Spleen (tissue), 11 donors: ENCODE data around the gene GSTO1. TPM values are rescaled to one million over a fixed set of nuclear protein-coding genes. Genes with fewer than 3 reads are reported as not detected.
A peak's percentile ranks its signal among the peaks of the same experiment; 100 is the strongest.

ENCODE experiments used
- DNase-seq: peaks from one replicate; pipeline ENCODE4 v3.0.0-alpha.2; 2020
- H3K27ac ChIP-seq, 8 donors: fragments of 200-600 bp; sonication (generic) in 7 of 8; 1 replicate in 4 of 8; 2 replicates in 4 of 8; pipeline versions ENCODE4 v1.5.0 to v1.8.0; 2016 to 2021; ENCODE audit warnings: inconsistent platforms in 4 of 8, mild to moderate bottlenecking in 4 of 8, moderate library complexity in 1 of 8
- H3K27me3 ChIP-seq, 7 donors: fragments of 200-600 bp; sonication (generic) in 6 of 7; replicated peaks in 1 of 7; 1 replicate in 4 of 7; 2 replicates in 3 of 7; pipeline versions ENCODE4 v1.5.0 to v1.8.0; 2016 to 2021; ENCODE audit warnings: inconsistent platforms in 3 of 7, mild to moderate bottlenecking in 1 of 7
- H3K36me3 ChIP-seq, 6 donors: fragments of 200-600 bp; sonication (generic) in 5 of 6; 1 replicate in 4 of 6; 2 replicates in 2 of 6; pipeline versions ENCODE4 v1.5.0 to v1.8.0; 2016 to 2021; ENCODE audit warnings: inconsistent platforms in 2 of 6
- H3K4me1 ChIP-seq, 6 donors: fragments of 200-600 bp; sonication (generic) in 5 of 6; 1 replicate in 3 of 6; 2 replicates in 3 of 6; pipeline versions ENCODE4 v1.5.0 to v1.8.0; 2016 to 2021; ENCODE audit warnings: inconsistent platforms in 3 of 6
- H3K4me3 ChIP-seq, 8 donors: fragments of 200-600 bp; sonication (generic) in 7 of 8; 1 replicate in 4 of 8; 2 replicates in 4 of 8; pipeline versions ENCODE4 v1.5.0 to v1.8.0; 2016 to 2021; ENCODE audit warnings: inconsistent platforms in 4 of 8, mild to moderate bottlenecking in 4 of 8, moderate library complexity in 2 of 8
- H3K9me3 ChIP-seq, 8 donors: fragments of 200-600 bp; sonication (generic) in 7 of 8; 1 replicate in 4 of 8; 2 replicates in 4 of 8; pipeline versions ENCODE4 v1.5.0 to v1.8.0; 2016 to 2021; ENCODE audit warnings: inconsistent platforms in 4 of 8
- POLR2A ChIP-seq, 3 donors: fragments of 450-650 bp; IDR thresholded peaks; one replicate each; pipeline ENCODE4 v1.5.1; 2017; ENCODE audit warnings: antibody characterized with exemption in 3 of 3, mild to moderate bottlenecking in 1 of 3
- POLR2AphosphoS5 ChIP-seq, 3 donors: sonication (generic); formaldehyde crosslinking; IDR thresholded peaks; one replicate each; pipeline ENCODE4 v1.5.1; 2017; ENCODE audit warnings: antibody characterized with exemption in 3 of 3
- WGBS, 5 donors: extraction: QIAGEN DNeasy Blood & Tissue Kit in 3 of 5; methylation state at CpG; one replicate each; pipeline versions ENCODE4 v1.1.5 to v1.1.7; 2013 to 2018; 5-methylcytosine and 5-hydroxymethylcytosine counted together
- intact Hi-C: fragments of 100-400 bp; cut with DNase I; formaldehyde crosslinking; loops from one replicate; pipeline ENCODE4 v1.15.0; 2023; ENCODE audit warnings: low total_unique reads
- polyA plus RNA-seq, 3 donors: library from polyadenylated mRNA; stranded (reverse); fragments of 200-250 nt; gene quantifications; one replicate each; pipeline ENCODE4 v1.2.1, GENCODE V29; 2013
- total RNA-seq, 7 donors: library from RNA; depleted of rRNA in 3 of 7; stranded (reverse); fragments of >200 nt in 3 of 7; fragmentation: NEBNext Ultra II Directional in 4 of 7; extraction: Animal tissue kit (Norgen Biotek cat#: 25700) in 4 of 7; gene quantifications; one replicate each; pipeline versions ENCODE4 v1.1.0 to v1.2.1, GENCODE V29; 2016 to 2021
- TF ChIP-seq, protein P1 (sequence below), 11 experiments: fragments of 200-600 bp in 7 of 11; fragments of 450-650 bp in 4 of 11; sonication (generic) in 4 of 11; IDR thresholded peaks in 8 of 11; conservative IDR thresholded peaks in 3 of 11; 1 replicate in 7 of 11; 2 replicates in 4 of 11; pipeline versions ENCODE4 v1.4.0 to v1.8.0; 2016 to 2021; ENCODE audit warnings: antibody characterized with exemption in 11 of 11, inconsistent platforms in 4 of 11, mild to moderate bottlenecking in 1 of 11
- donor health status: healthy with polysubstance abuse.
- donor health status: DM: no; HTN: no; CAD: no; lungs with moderate emphysema.
- donor health status: DM: no; HTN: no; CAD: no.
- donor health status: Bipolar disorder and iron deficiency.
- donor health status: healthy.
- donor health status: DM: no; HTN: no; CAD: no.
- donor health status: DM: yes; HTN: yes; CAD: no.

GSTO1 gene
- total and polyA plus RNA-seq, 10 donors: 64.4 to 157 (median 90.8) TPM

DNA sequence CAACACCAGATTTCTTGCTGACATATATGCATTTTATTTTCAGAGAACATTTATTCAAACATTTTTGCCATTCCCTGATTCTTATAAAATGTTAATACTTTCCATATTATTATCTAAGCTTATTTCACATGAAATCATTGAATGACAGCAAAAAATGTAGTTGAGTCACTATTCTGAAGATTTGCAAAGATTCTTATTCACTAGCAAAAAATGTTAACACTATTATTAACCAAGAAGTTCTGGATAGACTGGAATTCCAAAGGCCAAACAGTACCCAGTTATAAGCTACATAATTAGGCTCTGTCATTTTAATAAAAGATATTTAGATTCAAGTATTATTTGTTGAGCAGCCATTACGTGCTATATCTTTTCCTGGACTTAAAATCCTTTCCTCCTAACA, 18.6 kb downstream of the GSTO1 start:
- Histone ChIP-seq H3K4me1 (peaks cover under 1 to 21% (median 16%) of the 10 kb centered on the region in 6 donors), H3K36me3 (no peaks in the 10 kb centered on the region), H3K27ac (no peak overlapping the region), H3K4me3 (no peak overlapping the region), H3K9me3 (no peaks in the 10 kb centered on the region), H3K27me3 (peaks cover 0 to 22% (median 8%) of the 10 kb centered on the region in 7 donors)
- WGBS, 5 donors: 82 to 95% (median 87%) methylated on average over 1 of the region's 1 CpG
- DNase-seq: no peak
- TF ChIP-seq POLR2A (IDR thresholded peaks at IDR 0.05): no peak
- TF ChIP-seq, protein P1, sequence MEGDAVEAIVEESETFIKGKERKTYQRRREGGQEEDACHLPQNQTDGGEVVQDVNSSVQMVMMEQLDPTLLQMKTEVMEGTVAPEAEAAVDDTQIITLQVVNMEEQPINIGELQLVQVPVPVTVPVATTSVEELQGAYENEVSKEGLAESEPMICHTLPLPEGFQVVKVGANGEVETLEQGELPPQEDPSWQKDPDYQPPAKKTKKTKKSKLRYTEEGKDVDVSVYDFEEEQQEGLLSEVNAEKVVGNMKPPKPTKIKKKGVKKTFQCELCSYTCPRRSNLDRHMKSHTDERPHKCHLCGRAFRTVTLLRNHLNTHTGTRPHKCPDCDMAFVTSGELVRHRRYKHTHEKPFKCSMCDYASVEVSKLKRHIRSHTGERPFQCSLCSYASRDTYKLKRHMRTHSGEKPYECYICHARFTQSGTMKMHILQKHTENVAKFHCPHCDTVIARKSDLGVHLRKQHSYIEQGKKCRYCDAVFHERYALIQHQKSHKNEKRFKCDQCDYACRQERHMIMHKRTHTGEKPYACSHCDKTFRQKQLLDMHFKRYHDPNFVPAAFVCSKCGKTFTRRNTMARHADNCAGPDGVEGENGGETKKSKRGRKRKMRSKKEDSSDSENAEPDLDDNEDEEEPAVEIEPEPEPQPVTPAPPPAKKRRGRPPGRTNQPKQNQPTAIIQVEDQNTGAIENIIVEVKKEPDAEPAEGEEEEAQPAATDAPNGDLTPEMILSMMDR (IDR thresholded peaks at IDR 0.05 in 8 of 11, conservative IDR thresholded peaks at IDR 0.05 in 3 of 11): no peak
- no peak for TF ChIP-seq POLR2AphosphoS5 (IDR thresholded peaks at IDR 0.05)
- intact Hi-C loops: no loop called here

DNA sequence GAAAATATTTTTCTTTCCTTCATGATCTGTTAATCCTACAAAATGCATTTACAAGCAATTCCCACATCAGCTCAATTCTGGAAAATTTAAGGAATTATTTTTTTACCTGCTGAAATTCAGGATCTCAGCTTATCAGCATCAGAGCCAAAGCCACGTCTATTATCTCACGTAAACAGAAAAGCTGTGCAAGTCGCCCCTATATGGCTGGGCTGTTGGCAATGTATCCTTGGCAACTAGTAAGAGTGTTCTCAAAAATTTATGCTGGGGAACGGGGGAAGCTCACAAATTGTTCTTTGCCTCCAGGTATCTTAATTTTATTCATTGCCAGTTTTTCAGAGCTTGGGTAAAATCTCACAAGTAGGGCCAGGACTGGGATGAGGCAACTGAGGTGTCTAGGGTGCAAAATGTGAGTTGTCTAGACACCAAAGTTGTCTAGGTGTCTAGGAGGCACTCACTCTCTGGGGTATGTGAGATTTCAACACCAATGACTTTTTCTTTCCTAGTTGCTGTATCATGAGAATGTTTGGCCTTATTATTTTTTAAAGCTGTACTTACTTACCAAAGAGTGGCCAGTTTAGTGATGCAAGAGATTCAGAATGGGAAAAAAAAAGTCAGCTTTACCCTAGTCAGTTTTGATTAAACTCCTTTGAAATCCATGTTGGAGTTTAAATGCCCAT, 19.3 kb downstream of the GSTO1 start:
- peaks cover 0 to 17% (median 12%) of the 10 kb centered on the region in 6 donors for H3K4me1 ChIP-seq
- no peak overlapping the region for H3K4me3 ChIP-seq
- DNase-seq: no peak
- H3K27ac ChIP-seq: no peak overlapping the region
- TF ChIP-seq, protein P1 (IDR thresholded peaks at IDR 0.05 in 8 of 11, conservative IDR thresholded peaks at IDR 0.05 in 3 of 11): no peak
- TF ChIP-seq POLR2A (IDR thresholded peaks at IDR 0.05) (no peak), POLR2AphosphoS5 (IDR thresholded peaks at IDR 0.05) (no peak)
- no peaks in the 10 kb centered on the region for H3K9me3 ChIP-seq
- WGBS, 5 donors: 85 to 92% (median 89%) methylated on average over 4 of the region's 4 CpGs
- H3K36me3 ChIP-seq: no peaks in the 10 kb centered on the region
- intact Hi-C loops: no loop called here
- peaks cover 0 to 22% (median 8%) of the 10 kb centered on the region in 7 donors for H3K27me3 ChIP-seq

DNA sequence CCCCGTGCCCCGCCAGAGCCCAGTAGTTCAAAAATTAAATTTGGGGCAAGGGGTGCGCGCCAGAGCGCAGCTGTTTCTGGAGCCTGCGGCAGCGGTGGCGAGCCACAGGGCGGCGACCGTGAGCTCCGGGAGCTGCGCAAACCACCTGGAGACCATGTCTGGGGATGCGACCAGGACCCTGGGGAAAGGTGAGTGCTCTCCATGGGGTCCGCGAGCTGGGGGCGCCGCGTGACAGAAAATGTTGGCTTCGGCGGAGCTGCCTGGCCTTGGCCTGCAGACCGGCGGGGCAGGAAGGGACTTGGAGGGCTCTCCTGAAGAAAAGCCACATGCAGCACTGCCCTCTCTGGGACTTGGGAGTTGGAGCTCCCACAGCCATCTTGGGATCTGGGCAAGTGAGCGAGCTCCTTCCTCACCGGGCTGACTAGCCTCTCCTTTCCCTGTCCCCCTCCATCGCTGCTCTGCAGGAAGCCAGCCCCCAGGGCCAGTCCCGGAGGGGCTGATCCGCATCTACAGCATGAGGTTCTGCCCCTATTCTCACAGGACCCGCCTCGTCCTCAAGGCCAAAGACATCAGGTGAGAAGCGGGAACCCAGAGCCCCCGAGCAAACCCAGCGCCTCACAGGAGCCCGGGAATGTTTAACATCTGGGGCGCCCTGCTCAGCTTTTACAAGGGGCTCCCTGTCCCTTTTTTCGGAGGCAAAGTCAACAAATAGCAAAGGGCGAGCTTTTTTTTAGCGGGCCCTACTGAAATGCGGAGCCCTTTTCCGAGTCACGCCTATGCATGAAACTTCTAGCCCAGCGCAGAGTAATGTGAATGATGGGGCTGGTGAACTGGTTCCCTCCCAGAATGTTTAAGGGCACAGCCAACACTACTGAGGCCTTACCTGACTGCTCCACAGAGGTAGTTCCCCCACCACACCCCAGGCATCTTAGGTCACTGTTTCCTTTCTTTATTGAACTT, 20.4 kb downstream of the GSTO1 start:
- TF ChIP-seq POLR2AphosphoS5 (IDR thresholded peaks at IDR 0.05) (peak in 2 of 3 donors; percentile 44 to 60), POLR2A (IDR thresholded peaks at IDR 0.05) (no peak)
- TF ChIP-seq, protein P1 (IDR thresholded peaks at IDR 0.05 in 8 of 11, conservative IDR thresholded peaks at IDR 0.05 in 3 of 11): peak; percentile 32 to 86 (median 70)
- 26 to 36% (median 27%) methylated on average over 40 to 42 of the region's 42 CpGs for WGBS, 5 donors
- Histone ChIP-seq H3K4me3 (peak overlapping the region in 5 of 8 donors; percentile 2 to 51 (median 10)), H3K27ac (no peak overlapping the region), H3K9me3 (no peaks in the 10 kb centered on the region), H3K4me1 (peaks cover 0 to 11% (median 8%) of the 10 kb centered on the region in 6 donors), H3K36me3 (no peaks in the 10 kb centered on the region), H3K27me3 (peaks cover 0 to 22% (median 8%) of the 10 kb centered on the region in 7 donors)
- peak; percentile 87 for DNase-seq
- intact Hi-C loops: no loop called here
